ENCODE data around the gene PDGFRB. TPM values are rescaled to one million over a fixed set of nuclear protein-coding genes. Genes with fewer than 3 reads are reported as not detected.

PDGFRB gene
- total RNA-seq, 4 donors from 2014 or later: 20.2 to 56.3 (median 28.3) TPM

DNA sequence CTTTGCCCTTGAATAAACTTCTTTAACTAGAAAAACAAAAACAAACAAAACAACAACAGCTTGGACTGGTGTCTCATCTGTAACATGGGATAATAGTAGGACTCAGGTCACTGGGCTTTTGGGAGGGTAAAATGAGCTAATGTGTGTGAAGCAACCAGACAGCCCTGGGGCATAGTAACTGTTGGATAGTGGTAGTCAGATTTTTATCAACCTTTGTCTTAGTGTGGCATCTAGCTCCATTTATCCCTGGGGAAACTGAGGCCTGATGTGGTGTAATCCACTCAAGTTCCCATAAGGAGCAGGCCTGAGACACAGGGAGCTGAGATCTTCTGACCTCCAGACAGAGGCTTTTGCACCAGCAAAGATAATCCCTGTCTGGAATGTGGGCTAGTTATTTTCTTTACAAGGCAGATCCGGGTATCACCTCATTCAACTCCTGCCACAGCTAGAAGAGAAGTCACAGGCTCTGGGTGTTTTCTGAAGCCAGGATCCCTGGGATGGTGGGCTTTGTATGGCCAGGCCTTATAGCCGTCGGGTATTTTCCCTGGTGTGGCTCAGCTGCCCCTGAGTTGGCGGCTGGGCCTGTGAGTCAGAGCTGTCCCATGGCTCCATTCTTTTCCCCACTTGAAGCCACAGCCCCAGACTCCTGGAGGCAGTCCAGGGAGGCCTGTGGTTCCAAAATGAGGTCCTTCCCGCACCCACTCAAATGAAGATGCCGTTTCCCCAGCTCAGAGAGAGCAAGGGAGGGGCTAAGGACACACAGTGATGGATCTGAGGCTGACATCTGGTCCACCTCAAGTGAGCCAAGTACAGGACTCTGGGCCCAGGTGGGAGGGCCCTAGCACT is 43.2 kb downstream of the PDGFRB start:
- no peaks in the 10 kb centered on the region for H3K27me3 ChIP-seq
- 56% methylated on average over 6 of the region's 6 CpGs; no CpG with 5 or more reads in 1 of the 2 donors for WGBS, 2 donors (ENCODE audit: low coverage in 1 of 2)
- H3K36me3 ChIP-seq: no peaks in the 10 kb centered on the region
- no peaks in the 10 kb centered on the region for H3K9me3 ChIP-seq
- peak overlapping the region; percentile 12 to 46 (median 28) for H3K27ac ChIP-seq
- no peak for TF ChIP-seq POLR2AphosphoS5 (IDR thresholded peaks at IDR 0.05)
- no peak for TF ChIP-seq EP300 (IDR thresholded peaks at IDR 0.05; ENCODE audit: low read depth)
- TF ChIP-seq POLR2A (IDR thresholded peaks at IDR 0.05): no peak
- TF ChIP-seq, protein P1, sequence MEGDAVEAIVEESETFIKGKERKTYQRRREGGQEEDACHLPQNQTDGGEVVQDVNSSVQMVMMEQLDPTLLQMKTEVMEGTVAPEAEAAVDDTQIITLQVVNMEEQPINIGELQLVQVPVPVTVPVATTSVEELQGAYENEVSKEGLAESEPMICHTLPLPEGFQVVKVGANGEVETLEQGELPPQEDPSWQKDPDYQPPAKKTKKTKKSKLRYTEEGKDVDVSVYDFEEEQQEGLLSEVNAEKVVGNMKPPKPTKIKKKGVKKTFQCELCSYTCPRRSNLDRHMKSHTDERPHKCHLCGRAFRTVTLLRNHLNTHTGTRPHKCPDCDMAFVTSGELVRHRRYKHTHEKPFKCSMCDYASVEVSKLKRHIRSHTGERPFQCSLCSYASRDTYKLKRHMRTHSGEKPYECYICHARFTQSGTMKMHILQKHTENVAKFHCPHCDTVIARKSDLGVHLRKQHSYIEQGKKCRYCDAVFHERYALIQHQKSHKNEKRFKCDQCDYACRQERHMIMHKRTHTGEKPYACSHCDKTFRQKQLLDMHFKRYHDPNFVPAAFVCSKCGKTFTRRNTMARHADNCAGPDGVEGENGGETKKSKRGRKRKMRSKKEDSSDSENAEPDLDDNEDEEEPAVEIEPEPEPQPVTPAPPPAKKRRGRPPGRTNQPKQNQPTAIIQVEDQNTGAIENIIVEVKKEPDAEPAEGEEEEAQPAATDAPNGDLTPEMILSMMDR (IDR thresholded peaks at IDR 0.05): no peak
- peaks cover 0 to 28% (median 3%) of the 10 kb centered on the region in 4 donors for H3K4me1 ChIP-seq
- no peak for DNase-seq
- intact Hi-C loops (cut with DNase I; ENCODE audit: low total_unique reads) (loop anchor here (5.0 kb wide), 1 partner anchor 1230 kb away; no protein-coding TSS in a partner anchor), in situ Hi-C loops (cut with MboI; ENCODE audit: low pct_ligation_motif_present in 1 of 4, low pct_unique_long_range_greater_than_20kb in 1 of 4, low sequenced_read_pairs in 3 of 4) (loop anchor here in 1 of 4 donors (25.0 kb wide), 1 partner anchor 275 kb away; no protein-coding TSS in a partner anchor)
- no peak overlapping the region for H3K4me3 ChIP-seq

DNA sequence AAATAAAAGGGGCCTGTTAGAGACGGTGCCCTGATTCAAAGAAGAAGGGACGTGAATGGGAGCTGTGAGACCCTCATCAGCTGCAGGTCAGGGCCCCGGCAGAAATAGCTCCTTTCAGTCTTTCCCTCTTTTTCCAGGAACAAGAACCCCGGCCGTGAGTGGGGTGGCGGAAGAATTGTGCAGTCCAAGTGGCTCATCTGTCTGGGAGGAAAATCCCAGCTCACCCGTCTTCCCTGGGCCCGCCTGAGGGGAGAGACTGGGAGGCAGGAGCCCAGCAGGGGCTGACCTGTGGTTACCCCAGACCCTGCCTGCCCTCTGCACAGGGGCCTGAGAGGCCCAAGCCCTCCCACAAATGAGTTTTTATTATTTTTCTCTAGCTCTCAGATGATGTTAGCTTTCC is 44.5 kb downstream of the PDGFRB start:
- no peaks in the 10 kb centered on the region for H3K9me3 ChIP-seq
- H3K4me1 ChIP-seq: peaks cover 0 to 41% (median 10%) of the 10 kb centered on the region in 4 donors
- H3K27me3 ChIP-seq: no peaks in the 10 kb centered on the region
- no peaks in the 10 kb centered on the region for H3K36me3 ChIP-seq
- TF ChIP-seq POLR2AphosphoS5 (IDR thresholded peaks at IDR 0.05) (no peak), EP300 (IDR thresholded peaks at IDR 0.05; ENCODE audit: low read depth) (no peak), POLR2A (IDR thresholded peaks at IDR 0.05) (no peak)
- TF ChIP-seq, protein P1 (IDR thresholded peaks at IDR 0.05): no peak
- H3K27ac ChIP-seq: no peak overlapping the region
- no peak for DNase-seq
- intact Hi-C loops (cut with DNase I; ENCODE audit: low total_unique reads) (loop anchor here (5.0 kb wide), 1 partner anchor 1231 kb away; no protein-coding TSS in a partner anchor), in situ Hi-C loops (cut with MboI; ENCODE audit: low pct_ligation_motif_present in 1 of 4, low pct_unique_long_range_greater_than_20kb in 1 of 4, low sequenced_read_pairs in 3 of 4) (loop anchor here in 1 of 4 donors (25.0 kb wide), 1 partner anchor 274 kb away; no protein-coding TSS in a partner anchor)
- 76% methylated on average over 8 of the region's 8 CpGs; no CpG with 5 or more reads in 1 of the 2 donors for WGBS, 2 donors (ENCODE audit: low coverage in 1 of 2)
- H3K4me3 ChIP-seq: no peak overlapping the region

DNA sequence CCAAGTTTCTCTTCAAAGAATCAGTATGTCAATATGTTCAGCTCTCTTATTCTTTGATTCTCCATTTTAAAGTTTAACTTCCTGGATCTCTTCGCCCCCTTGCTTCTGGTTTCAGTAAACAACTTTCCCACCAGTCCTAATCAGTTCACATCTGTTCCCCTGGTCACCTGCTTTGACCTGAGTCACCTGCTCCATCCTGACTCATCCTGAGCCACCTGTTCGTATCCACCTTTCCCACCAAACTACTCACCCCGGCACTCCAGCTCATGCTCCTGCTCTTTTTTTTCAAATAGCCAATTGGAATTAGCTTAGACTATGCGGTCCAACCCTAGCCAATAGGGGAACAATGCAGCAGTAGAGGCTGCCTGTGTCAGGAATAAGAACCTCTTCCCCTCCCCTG is 45.7 kb downstream of the PDGFRB start:
- Histone ChIP-seq H3K36me3 (no peaks in the 10 kb centered on the region), H3K27ac (no peak overlapping the region), H3K27me3 (no peaks in the 10 kb centered on the region), H3K4me1 (peaks cover 0 to 46% (median 10%) of the 10 kb centered on the region in 4 donors), H3K4me3 (no peak overlapping the region), H3K9me3 (no peaks in the 10 kb centered on the region)
- intact Hi-C loops (cut with DNase I; ENCODE audit: low total_unique reads) (loop anchor here (5.0 kb wide), 1 partner anchor 1232 kb away; no protein-coding TSS in a partner anchor), in situ Hi-C loops (cut with MboI; ENCODE audit: low pct_ligation_motif_present in 1 of 4, low pct_unique_long_range_greater_than_20kb in 1 of 4, low sequenced_read_pairs in 3 of 4) (loop anchor here in 1 of 4 donors (25.0 kb wide), 1 partner anchor 273 kb away; no protein-coding TSS in a partner anchor)
- no peak for DNase-seq
- TF ChIP-seq, protein P1 (IDR thresholded peaks at IDR 0.05): no peak
- TF ChIP-seq EP300 (IDR thresholded peaks at IDR 0.05; ENCODE audit: low read depth) (no peak), POLR2AphosphoS5 (IDR thresholded peaks at IDR 0.05) (no peak), POLR2A (IDR thresholded peaks at IDR 0.05) (no peak)
- 51 to 60% methylated on average over 3 to 4 of the region's 4 CpGs for WGBS, 2 donors (ENCODE audit: low coverage in 1 of 2)
